Activated CD8-positive, alpha-beta T cell treated with anti-CD3 and anti-CD28 coated beads for 36 hours (primary cell): ENCODE data around the gene TYW1B. TPM values are rescaled to one million over a fixed set of nuclear protein-coding genes. Genes with fewer than 3 reads are reported as not detected.
"Not testable (repeated sequence)": the region's sequence is repeated elsewhere in the genome, so short reads cannot be mapped to it uniquely, and the experiment has no call there.

Experiments
- ATAC-seq: fragments of 200-7000 bp; cut with Tn5 transposase; one replicate; pipeline ENCODE4 v1.10.0; 2021; ENCODE audit warnings: mild to moderate bottlenecking, moderate library complexity
- CTCF ChIA-PET: fragments of 350-600 bp; sonication (Branson Sonifier 250); formaldehyde crosslinking; loops from one replicate; lab custom pipeline; 2021; ENCODE audit warnings: antibody characterized with exemption; lab: Charles Lee
- POLR2A ChIA-PET: fragments of 350-600 bp; sonication (Branson Sonifier 250); formaldehyde crosslinking; loops from one replicate; lab custom pipeline; 2021; ENCODE audit warnings: antibody characterized with exemption; lab: Charles Lee
- DNase-seq: peaks from one replicate; pipeline ENCODE4 v3.0.0-alpha.2; 2020
- H3K27ac Mint-ChIP-seq: one replicate; pipeline ENCODE4 v1.8.0; 2021; ENCODE audit warnings: mild to moderate bottlenecking, mixed read lengths
- H3K27me3 Mint-ChIP-seq: one replicate; pipeline ENCODE4 v1.8.0; 2021; ENCODE audit warnings: mixed read lengths
- H3K36me3 Mint-ChIP-seq: one replicate; pipeline ENCODE4 v1.8.0; 2021; ENCODE audit warnings: low read depth, mixed read lengths
- H3K4me1 Mint-ChIP-seq: one replicate; pipeline ENCODE4 v1.8.0; 2021; ENCODE audit warnings: low read depth, mixed read lengths
- H3K4me3 Mint-ChIP-seq: one replicate; pipeline ENCODE4 v1.8.0; 2021; ENCODE audit warnings: mild to moderate bottlenecking, moderate library complexity, mixed read lengths
- H3K9me3 Mint-ChIP-seq: one replicate; pipeline ENCODE4 v1.8.0; 2021; ENCODE audit warnings: mixed read lengths
- intact Hi-C: fragments of 100-400 bp; cut with micrococcal nuclease; formaldehyde crosslinking; loops from one replicate; pipeline ENCODE4 v1.10.0; 2022
- total RNA-seq, 2 experiments: library from RNA; stranded (reverse); gene quantifications; one replicate each; pipeline ENCODE4 v1.2.3, GENCODE V29; 2021
- TF ChIP-seq, protein P1 (sequence below): fragments of 200-600 bp; IDR thresholded peaks from one replicate; pipeline ENCODE4 v1.8.0; 2022; ENCODE audit warnings: antibody characterized with exemption, mild to moderate bottlenecking

The TYW1B gene
- total RNA-seq, 2 experiments from 2014 or later, result 1.6 to 1.8 TPM

GRCh38 chr7:72622532-72622931, 205.5 kb downstream of the TYW1B start:
- intact Hi-C loops, result no loop called here
- DNase-seq (no peak), ATAC-seq (no peak)
- Mint-ChIP-seq H3K27me3 (no peaks in the 10 kb centered on the region), H3K27ac (no peak overlapping the region), H3K4me3 (no peak overlapping the region), H3K9me3 (peaks cover 4% of the 10 kb centered on the region), H3K4me1 (peaks cover 2% of the 10 kb centered on the region), H3K36me3 (peaks cover 11% of the 10 kb centered on the region)
- POLR2A ChIA-PET, result no interaction called here
- CTCF ChIA-PET, result no interaction called here
- TF ChIP-seq, protein P1, sequence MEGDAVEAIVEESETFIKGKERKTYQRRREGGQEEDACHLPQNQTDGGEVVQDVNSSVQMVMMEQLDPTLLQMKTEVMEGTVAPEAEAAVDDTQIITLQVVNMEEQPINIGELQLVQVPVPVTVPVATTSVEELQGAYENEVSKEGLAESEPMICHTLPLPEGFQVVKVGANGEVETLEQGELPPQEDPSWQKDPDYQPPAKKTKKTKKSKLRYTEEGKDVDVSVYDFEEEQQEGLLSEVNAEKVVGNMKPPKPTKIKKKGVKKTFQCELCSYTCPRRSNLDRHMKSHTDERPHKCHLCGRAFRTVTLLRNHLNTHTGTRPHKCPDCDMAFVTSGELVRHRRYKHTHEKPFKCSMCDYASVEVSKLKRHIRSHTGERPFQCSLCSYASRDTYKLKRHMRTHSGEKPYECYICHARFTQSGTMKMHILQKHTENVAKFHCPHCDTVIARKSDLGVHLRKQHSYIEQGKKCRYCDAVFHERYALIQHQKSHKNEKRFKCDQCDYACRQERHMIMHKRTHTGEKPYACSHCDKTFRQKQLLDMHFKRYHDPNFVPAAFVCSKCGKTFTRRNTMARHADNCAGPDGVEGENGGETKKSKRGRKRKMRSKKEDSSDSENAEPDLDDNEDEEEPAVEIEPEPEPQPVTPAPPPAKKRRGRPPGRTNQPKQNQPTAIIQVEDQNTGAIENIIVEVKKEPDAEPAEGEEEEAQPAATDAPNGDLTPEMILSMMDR, result no peak

DNA sequence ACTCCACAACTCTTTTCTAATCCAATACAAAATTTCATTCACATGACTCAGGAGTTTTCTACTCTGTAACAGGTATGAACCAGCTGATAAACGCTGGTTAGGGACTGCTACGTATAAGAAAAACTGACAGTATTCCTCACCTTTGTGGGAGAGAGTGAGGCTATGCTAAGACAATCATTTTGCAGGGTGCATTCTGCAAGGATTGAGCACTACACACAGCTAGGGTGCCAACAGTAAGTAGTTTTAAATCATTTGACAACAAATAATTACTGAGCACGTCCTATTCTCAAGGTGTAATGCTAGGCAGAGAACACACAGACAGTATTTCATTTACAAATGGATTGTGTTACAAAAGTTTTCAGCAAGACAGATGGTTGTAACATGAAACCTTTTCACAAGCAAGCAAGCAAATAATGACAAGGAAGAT, 206.2 kb downstream of the TYW1B start:
- H3K27ac Mint-ChIP-seq, H3K4me1 Mint-ChIP-seq, H3K9me3 Mint-ChIP-seq, POLR2A ChIA-PET, ATAC-seq, intact Hi-C loops, CTCF ChIA-PET, H3K27me3 Mint-ChIP-seq, H3K4me3 Mint-ChIP-seq, DNase-seq: not testable (repeated sequence)
- peaks cover 15% of the 10 kb centered on the region for H3K36me3 Mint-ChIP-seq

DNA sequence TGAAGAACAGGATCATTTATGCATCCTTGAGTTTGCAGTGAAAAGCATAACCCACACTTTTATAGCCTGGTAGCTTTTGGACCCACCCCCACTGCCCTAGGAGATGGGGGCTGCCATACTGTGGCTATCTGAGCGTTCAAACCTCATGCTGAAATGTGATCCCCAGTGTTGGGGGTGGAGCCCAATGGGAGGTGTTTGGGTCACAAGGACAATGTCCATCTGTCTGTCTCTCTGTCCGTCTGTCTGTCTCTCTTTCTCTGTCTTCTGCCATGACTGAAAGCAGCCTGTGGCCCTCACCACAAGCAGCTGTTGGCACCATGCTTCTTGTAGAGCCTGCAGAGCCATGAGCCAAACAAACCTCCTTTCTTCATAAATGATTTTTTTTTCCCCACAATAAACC, 207.1 kb downstream of the TYW1B start:
- H3K27me3 Mint-ChIP-seq, POLR2A ChIA-PET, DNase-seq, CTCF ChIA-PET, H3K27ac Mint-ChIP-seq, H3K9me3 Mint-ChIP-seq, H3K4me1 Mint-ChIP-seq, H3K4me3 Mint-ChIP-seq, intact Hi-C loops, ATAC-seq: not testable (repeated sequence)
- peaks cover 24% of the 10 kb centered on the region for H3K36me3 Mint-ChIP-seq

DNA sequence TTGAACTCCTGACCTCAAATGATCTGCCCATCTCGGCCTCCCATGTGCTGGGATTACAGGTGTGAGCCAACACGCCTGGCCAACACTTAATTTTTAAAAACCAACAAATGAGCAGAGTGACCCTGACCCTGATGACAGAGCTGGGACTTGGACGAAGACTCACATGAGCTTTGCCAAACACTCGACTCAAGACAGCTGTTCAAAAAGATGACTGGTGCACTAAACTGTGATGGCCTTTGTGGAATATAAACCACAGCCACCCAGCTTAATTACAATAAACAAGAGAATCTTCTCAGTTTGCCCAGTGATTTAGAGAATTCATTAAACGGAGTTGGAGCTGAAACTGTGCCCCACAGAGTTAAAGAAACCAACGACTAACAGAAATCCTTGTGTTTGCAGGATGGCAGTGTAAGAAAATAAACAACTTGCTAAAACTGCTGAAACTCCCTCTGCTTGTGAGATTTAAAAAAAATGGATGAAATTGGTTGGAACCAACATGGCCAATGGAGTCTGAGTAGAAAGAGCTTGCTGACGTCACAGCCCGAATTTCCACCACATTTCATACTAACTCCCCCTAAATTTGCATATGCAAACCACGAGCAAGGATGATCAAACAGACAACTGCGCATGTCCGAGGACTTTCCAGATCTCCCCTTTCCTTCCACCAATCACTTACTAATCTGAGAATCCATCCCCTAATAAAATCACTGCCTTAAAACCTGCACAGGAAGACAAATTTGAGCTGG, 209.4 kb downstream of the TYW1B start:
- H3K4me3 Mint-ChIP-seq, H3K27me3 Mint-ChIP-seq, H3K4me1 Mint-ChIP-seq, DNase-seq, CTCF ChIA-PET, POLR2A ChIA-PET, intact Hi-C loops, H3K27ac Mint-ChIP-seq, H3K9me3 Mint-ChIP-seq, ATAC-seq: not testable (repeated sequence)
- H3K36me3 Mint-ChIP-seq, result peaks cover 38% of the 10 kb centered on the region

DNA sequence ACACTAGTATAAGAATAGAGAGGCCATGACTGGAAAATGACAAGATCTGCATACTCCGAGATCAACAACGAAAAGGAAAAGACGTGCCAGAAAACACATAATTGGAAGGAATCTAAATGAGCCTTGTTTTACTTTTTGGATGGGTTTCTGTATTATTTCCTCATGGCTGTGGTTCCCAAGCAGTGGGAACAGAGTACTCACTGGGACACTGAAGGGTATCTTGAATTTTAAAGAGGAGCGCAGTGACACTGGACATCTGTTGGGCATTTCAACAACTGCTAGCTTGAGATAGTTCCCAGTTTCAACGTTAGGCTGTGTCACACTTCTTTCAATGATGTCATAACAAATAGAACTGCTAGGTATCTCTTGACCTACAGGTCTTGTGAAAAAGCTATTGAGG, 218.2 kb downstream of the TYW1B start:
- H3K9me3 Mint-ChIP-seq, POLR2A ChIA-PET, H3K4me3 Mint-ChIP-seq, H3K4me1 Mint-ChIP-seq, ATAC-seq, DNase-seq, H3K27me3 Mint-ChIP-seq, intact Hi-C loops, H3K27ac Mint-ChIP-seq, CTCF ChIA-PET: not testable (repeated sequence)
- peaks cover 30% of the 10 kb centered on the region for H3K36me3 Mint-ChIP-seq

- H3K27ac Mint-ChIP-seq, ATAC-seq, CTCF ChIA-PET: not testable (repeated sequence)
Measured at GRCh38 chr7:72607988-72608387, 220.0 kb downstream of the TYW1B start.

DNA sequence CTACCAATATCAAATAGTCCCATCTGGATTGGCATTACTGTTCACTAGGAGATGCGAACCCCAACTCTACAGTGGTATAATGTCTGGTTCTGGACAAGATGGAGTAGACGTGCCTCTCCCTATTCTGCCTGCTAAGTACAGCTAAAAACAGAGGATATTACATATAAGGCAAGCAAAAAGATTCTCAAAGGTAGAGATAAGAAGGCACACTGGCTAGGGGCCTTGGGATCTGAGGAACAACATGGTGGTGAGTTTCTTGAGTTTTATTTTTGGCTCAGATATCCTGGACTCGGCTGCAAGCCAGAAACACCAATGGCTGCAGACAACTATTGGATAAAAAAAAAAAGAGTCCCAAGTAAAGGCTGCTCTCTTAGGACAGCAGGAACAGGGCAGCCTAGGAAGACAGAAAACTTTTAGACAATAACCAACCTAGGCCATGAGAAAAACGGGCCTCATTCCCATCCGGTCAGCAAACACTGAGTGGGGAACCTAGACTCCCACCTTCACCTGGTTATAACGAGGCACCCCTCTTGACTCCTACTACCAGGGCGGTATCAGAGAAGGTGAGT, 222.1 kb downstream of the TYW1B start:
- DNase-seq, CTCF ChIA-PET, intact Hi-C loops, ATAC-seq, H3K4me3 Mint-ChIP-seq, H3K27ac Mint-ChIP-seq, H3K27me3 Mint-ChIP-seq, H3K4me1 Mint-ChIP-seq, POLR2A ChIA-PET, H3K9me3 Mint-ChIP-seq: not testable (repeated sequence)
- H3K36me3 Mint-ChIP-seq, result peaks cover 20% of the 10 kb centered on the region

More at GRCh38 chr7:72607988-72608387, 220.0 kb downstream of the TYW1B start:
- peaks cover 26% of the 10 kb centered on the region for H3K36me3 Mint-ChIP-seq
- POLR2A ChIA-PET, H3K4me1 Mint-ChIP-seq, DNase-seq, H3K27me3 Mint-ChIP-seq, H3K4me3 Mint-ChIP-seq, intact Hi-C loops, H3K9me3 Mint-ChIP-seq: not testable (repeated sequence)

GRCh38 chr7:72604771-72605611, 223.0 kb downstream of the TYW1B start:
- H3K27ac Mint-ChIP-seq, POLR2A ChIA-PET, DNase-seq, H3K4me1 Mint-ChIP-seq, H3K9me3 Mint-ChIP-seq, CTCF ChIA-PET, H3K4me3 Mint-ChIP-seq, ATAC-seq, intact Hi-C loops, H3K27me3 Mint-ChIP-seq: not testable (repeated sequence)
- H3K36me3 Mint-ChIP-seq, result peaks cover 16% of the 10 kb centered on the region

GRCh38 chr7:72603476-72603875, 224.5 kb downstream of the TYW1B start:
- ATAC-seq, DNase-seq, H3K27me3 Mint-ChIP-seq, H3K4me3 Mint-ChIP-seq, intact Hi-C loops, H3K9me3 Mint-ChIP-seq, CTCF ChIA-PET, H3K4me1 Mint-ChIP-seq, H3K27ac Mint-ChIP-seq, POLR2A ChIA-PET: not testable (repeated sequence)
- peaks cover 15% of the 10 kb centered on the region for H3K36me3 Mint-ChIP-seq
